Body of pancreas (tissue), 4 donors: ENCODE data around the gene ASRGL1. TPM values are rescaled to one million over a fixed set of nuclear protein-coding genes. Genes with fewer than 3 reads are reported as not detected.
"Not testable (repeated sequence)": the region's sequence is repeated elsewhere in the genome, so short reads cannot be mapped to it uniquely, and the experiment has no call there.

ENCODE experiments used
- ATAC-seq: fragments of 150-250 bp; one replicate; pipeline ENCODE4 v1.9.1; 2016
- DNase-seq, 4 donors: peaks; one replicate each; pipeline ENCODE4 v3.0.0-alpha.2; 2019
- H3K27ac ChIP-seq, 4 donors: fragments of 200-600 bp; sonication (generic); 1 replicate in 3 of 4; 2 replicates in 1 of 4; pipeline versions ENCODE4 v1.5.1 to v1.6.1; 2016 to 2019; ENCODE audit warnings: mild to moderate bottlenecking in 1 of 4, mixed read lengths in 1 of 4, moderate library complexity in 1 of 4
- H3K27me3 ChIP-seq, 2 donors: fragments of 200-600 bp; sonication (generic); one replicate each; pipeline ENCODE4 v1.6.0; 2016; ENCODE audit warnings: mild to moderate bottlenecking in 1 of 2
- H3K36me3 ChIP-seq, 2 donors: fragments of 200-600 bp; sonication (generic); replicated peaks in 1 of 2; 2 replicates each; pipeline ENCODE4 v1.5.1; 2016; ENCODE audit warnings: low read depth in 2 of 2; ENCODE audit not compliant: insufficient read depth in 1 of 2
- H3K4me1 ChIP-seq: fragments of 200-600 bp; sonication (generic); one replicate; pipeline ENCODE4 v1.6.0; 2016
- H3K4me3 ChIP-seq, 2 donors: fragments of 200-600 bp; sonication (generic); 1 replicate in 1 of 2; 2 replicates in 1 of 2; pipeline ENCODE4 v1.5.1; 2016 to 2019
- H3K9me3 ChIP-seq, 3 donors: fragments of 200-600 bp; sonication (generic); 1 replicate in 2 of 3; 2 replicates in 1 of 3; pipeline ENCODE4 v1.5.1; 2016
- POLR2A ChIP-seq, 3 donors: fragments of 450-650 bp; IDR thresholded peaks; one replicate each; pipeline ENCODE4 v1.6.1; 2016; ENCODE audit warnings: antibody characterized with exemption in 3 of 3, mild to moderate bottlenecking in 2 of 3
- WGBS, 2 donors: methylation state at CpG; one replicate each; pipeline ENCODE4 v1.1.5; 2017; 5-methylcytosine and 5-hydroxymethylcytosine counted together
- intact Hi-C: fragments of 100-400 bp; cut with DNase I; formaldehyde crosslinking; loops from one replicate; pipeline ENCODE4 v1.15.1; 2023
- total RNA-seq, 2 donors: library from RNA; depleted of rRNA; stranded (reverse); fragments of >200 nt; gene quantifications; one replicate each; pipeline ENCODE4 v1.1.0, GENCODE V29; 2016
- TF ChIP-seq, protein P1 (sequence below), 7 experiments: fragments of 450-650 bp in 4 of 7; fragments of 200-600 bp in 3 of 7; sonication (generic) in 3 of 7; IDR thresholded peaks; one replicate each; pipeline ENCODE4 v1.5.1; 2016 to 2019; ENCODE audit warnings: antibody characterized with exemption in 7 of 7

Gene ASRGL1
- total RNA-seq, 2 donors from 2014 or later: 15.3 to 69.5 TPM

DNA sequence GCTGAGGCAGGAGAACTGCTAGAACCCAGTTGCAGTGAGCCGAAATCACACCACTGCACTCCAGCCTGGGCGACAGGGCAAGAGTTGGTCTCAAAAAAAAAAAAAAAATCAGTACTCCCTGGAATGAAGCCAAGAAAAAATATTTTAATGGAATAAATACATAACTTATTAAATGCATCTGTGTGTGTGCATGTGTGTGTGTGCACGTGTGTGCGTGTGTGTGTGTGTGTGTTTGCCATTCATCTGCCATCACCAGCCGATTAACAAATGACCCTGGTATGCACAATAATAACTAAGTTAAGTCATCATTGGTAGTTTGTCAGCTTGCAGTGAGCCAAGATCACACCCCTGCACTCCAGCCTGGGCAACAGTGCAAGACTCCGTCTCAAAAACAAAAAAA, 46.6 kb downstream of the ASRGL1 start:
- WGBS, 2 donors: 52 to 54% methylated on average over 6 of the region's 6 CpGs
- no peaks in the 10 kb centered on the region for H3K27me3 ChIP-seq
- ATAC-seq (peak; percentile 59), DNase-seq (peak in 1 of 4 donors; percentile 42)
- intact Hi-C loops: no loop called here
- no peaks in the 10 kb centered on the region for H3K36me3 ChIP-seq
- TF ChIP-seq POLR2A (IDR thresholded peaks at IDR 0.05): no peak
- TF ChIP-seq, protein P1, sequence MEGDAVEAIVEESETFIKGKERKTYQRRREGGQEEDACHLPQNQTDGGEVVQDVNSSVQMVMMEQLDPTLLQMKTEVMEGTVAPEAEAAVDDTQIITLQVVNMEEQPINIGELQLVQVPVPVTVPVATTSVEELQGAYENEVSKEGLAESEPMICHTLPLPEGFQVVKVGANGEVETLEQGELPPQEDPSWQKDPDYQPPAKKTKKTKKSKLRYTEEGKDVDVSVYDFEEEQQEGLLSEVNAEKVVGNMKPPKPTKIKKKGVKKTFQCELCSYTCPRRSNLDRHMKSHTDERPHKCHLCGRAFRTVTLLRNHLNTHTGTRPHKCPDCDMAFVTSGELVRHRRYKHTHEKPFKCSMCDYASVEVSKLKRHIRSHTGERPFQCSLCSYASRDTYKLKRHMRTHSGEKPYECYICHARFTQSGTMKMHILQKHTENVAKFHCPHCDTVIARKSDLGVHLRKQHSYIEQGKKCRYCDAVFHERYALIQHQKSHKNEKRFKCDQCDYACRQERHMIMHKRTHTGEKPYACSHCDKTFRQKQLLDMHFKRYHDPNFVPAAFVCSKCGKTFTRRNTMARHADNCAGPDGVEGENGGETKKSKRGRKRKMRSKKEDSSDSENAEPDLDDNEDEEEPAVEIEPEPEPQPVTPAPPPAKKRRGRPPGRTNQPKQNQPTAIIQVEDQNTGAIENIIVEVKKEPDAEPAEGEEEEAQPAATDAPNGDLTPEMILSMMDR (IDR thresholded peaks at IDR 0.05): no peak
- no peak overlapping the region for H3K4me3 ChIP-seq
- peak overlapping the region in 2 of 4 donors; percentile 36 to 40 for H3K27ac ChIP-seq
- peaks cover 24% of the 10 kb centered on the region for H3K4me1 ChIP-seq
- no peaks in the 10 kb centered on the region for H3K9me3 ChIP-seq

- H3K4me1 ChIP-seq: peaks cover 18% of the 10 kb centered on the region
- 90 to 91% methylated on average over 3 of the region's 3 CpGs for WGBS, 2 donors
- H3K9me3 ChIP-seq, H3K27ac ChIP-seq, DNase-seq, H3K27me3 ChIP-seq, H3K4me3 ChIP-seq, H3K36me3 ChIP-seq, ATAC-seq, intact Hi-C loops: not testable (repeated sequence)
Observed at GRCh38 chr11:62386083-62386482, 48.8 kb downstream of the ASRGL1 start.

DNA sequence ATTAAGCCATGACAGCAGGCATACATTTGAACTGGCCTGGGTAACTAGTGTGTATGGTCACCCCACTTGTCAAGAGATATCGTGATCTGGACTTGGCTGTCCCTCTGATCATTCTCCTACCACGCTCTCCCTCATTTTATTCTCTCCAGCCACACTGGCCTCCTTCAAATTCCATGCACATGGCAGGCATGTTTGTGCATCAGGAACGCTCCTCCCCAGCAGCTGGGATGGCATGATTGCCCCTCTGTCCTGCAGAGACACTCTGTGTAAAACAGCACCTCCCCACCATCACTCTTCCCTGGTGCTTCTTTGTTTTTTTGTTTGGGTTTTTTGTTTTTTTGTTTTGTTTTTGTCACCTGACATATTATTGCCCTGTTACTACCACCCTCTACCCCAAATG, 50.1 kb downstream of the ASRGL1 start:
- DNase-seq: no peak
- H3K27me3 ChIP-seq: no peaks in the 10 kb centered on the region

GRCh38 chr11:62388999-62389398, 51.8 kb downstream of the ASRGL1 start:
- H3K9me3 ChIP-seq: no peaks in the 10 kb centered on the region
- WGBS, 2 donors: 86 to 90% methylated on average over 11 of the region's 11 CpGs
- ATAC-seq: no peak
- intact Hi-C loops: no loop called here
- peaks cover 3% of the 10 kb centered on the region for H3K4me1 ChIP-seq
- DNase-seq: no peak
- TF ChIP-seq POLR2A (IDR thresholded peaks at IDR 0.05): no peak
- TF ChIP-seq, protein P1 (IDR thresholded peaks at IDR 0.05): no peak
- no peaks in the 10 kb centered on the region for H3K27me3 ChIP-seq
- H3K27ac ChIP-seq: no peak overlapping the region
- H3K36me3 ChIP-seq: no peaks in the 10 kb centered on the region
- H3K4me3 ChIP-seq: no peak overlapping the region

More for the DNA sequence above, 50.1 kb downstream of the ASRGL1 start:
- peaks cover 9% of the 10 kb centered on the region for H3K4me1 ChIP-seq
- no peaks in the 10 kb centered on the region for H3K36me3 ChIP-seq
- H3K27ac ChIP-seq: no peak overlapping the region
- intact Hi-C loops: no loop called here
- TF ChIP-seq POLR2A (IDR thresholded peaks at IDR 0.05): no peak
- TF ChIP-seq, protein P1 (IDR thresholded peaks at IDR 0.05): no peak
- ATAC-seq: no peak
- WGBS, 2 donors: 86 to 92% methylated on average over 3 of the region's 3 CpGs
- no peak overlapping the region for H3K4me3 ChIP-seq
- H3K9me3 ChIP-seq: no peaks in the 10 kb centered on the region

GRCh38 chr11:62390237-62390636, 53.0 kb downstream of the ASRGL1 start:
- ATAC-seq (no peak), DNase-seq (no peak)
- Histone ChIP-seq H3K27me3 (no peaks in the 10 kb centered on the region), H3K9me3 (no peaks in the 10 kb centered on the region), H3K4me1 (peaks cover 3% of the 10 kb centered on the region), H3K27ac (no peak overlapping the region), H3K36me3 (no peaks in the 10 kb centered on the region), H3K4me3 (no peak overlapping the region)
- intact Hi-C loops: no loop called here
- 75 to 80% methylated on average over 5 of the region's 5 CpGs for WGBS, 2 donors
- TF ChIP-seq POLR2A (IDR thresholded peaks at IDR 0.05): no peak
- TF ChIP-seq, protein P1 (IDR thresholded peaks at IDR 0.05): no peak
